ENCODE measurements around the gene LCORL. TPM values are rescaled to one million over a fixed set of nuclear protein-coding genes. Genes with fewer than 3 reads are reported as not detected.
A peak's percentile ranks its signal among the peaks of the same experiment; 100 is the strongest.
"Not testable (repeated sequence)": the region's sequence is repeated elsewhere in the genome, so short reads cannot be mapped to it uniquely, and the experiment has no call there.

LCORL gene
- polyA plus RNA-seq, 10 donors: 9.0 to 15.0 (median 13.3) TPM

GRCh38 chr4:17934286-17934685 is 87.3 kb downstream of the LCORL start:
- DNase-seq: no peak

DNA sequence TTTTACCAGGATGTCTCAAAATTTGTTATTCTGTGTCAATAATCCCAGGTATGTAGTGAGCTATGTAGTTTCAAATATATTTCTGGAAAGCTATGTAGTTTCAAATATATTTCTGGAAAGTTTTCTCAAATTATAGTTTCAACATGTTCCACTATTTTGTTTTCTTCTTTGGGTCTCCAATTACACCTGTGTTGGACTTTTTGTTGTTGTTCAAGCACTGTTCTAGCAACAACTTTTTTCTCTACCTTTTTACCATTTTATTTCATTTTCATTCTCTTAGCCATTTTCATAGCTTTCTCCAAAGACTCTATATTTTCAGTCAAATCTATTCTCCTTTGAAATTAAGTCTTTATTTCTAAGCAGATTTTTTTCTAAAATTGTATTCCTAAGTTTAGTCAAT is 88.4 kb downstream of the LCORL start:
- no peak for DNase-seq

- no peak for DNase-seq
Measured at GRCh38 chr4:17932041-17932440, 89.5 kb downstream of the LCORL start.

GRCh38 chr4:17930256-17930655 is 91.3 kb downstream of the LCORL start:
- peak; percentile 11 to 48 (median 46) for DNase-seq

GRCh38 chr4:17924189-17924588 is 97.4 kb downstream of the LCORL start:
- no peak for DNase-seq

DNA sequence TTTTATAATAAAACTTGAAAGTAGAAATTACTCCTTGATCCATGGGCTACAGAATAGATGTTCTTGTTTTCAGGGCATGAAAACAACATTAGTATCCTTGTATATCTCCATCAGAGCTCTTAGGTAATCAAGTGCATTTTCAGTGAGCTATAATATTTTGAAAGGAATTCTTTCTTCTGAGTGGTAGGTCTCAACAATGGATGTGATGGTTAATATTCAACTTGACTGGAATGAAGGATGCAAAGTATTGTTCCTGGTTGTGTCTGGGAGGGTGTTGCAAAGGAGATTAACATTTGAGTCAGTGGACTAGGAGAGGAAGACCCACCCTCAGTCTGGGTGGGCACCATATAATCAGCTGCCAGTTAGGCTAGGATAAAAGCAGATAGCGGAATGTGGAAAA is 100.1 kb downstream of the LCORL start:
- DNase-seq: no peak

DNA sequence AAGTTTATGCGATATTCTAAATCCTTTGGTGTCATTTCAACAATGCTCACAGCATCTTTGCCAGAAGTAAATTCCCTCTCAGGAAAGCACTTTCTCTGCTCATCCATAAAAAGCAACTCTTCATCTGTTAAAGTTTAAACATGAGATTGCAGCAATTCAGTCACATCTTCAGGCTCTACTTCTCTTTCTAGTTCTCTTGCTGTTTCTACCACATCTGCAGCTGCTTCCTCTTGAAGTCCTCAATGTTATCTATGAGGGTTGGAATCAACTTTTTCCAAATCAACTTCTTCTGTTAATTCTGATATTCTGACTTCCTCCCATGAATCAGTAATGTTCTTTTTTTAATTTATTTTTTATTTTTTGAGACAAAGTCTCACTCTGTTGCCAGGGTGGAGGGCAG is 100.9 kb downstream of the LCORL start:
- DNase-seq: no peak

DNA sequence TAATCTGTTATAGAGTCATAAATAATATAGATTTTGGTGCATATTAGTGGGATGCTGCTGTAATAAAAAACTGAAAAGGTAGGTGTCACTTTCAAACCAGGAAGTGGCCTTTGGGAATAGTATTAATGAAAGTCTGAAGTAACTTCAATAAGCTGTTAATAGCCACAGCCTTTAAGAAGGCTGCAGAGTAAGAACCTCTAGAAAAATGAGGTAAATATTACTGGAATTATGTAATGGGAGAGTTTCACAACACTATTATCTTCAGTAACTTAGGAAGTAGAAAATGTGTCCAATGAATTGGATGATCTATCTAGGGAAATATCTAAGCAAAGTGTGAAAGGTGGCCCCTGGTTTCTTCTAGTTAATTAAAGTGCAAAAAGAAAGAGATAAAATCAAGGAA is 106.1 kb downstream of the LCORL start:
- DNase-seq: no peak

DNA sequence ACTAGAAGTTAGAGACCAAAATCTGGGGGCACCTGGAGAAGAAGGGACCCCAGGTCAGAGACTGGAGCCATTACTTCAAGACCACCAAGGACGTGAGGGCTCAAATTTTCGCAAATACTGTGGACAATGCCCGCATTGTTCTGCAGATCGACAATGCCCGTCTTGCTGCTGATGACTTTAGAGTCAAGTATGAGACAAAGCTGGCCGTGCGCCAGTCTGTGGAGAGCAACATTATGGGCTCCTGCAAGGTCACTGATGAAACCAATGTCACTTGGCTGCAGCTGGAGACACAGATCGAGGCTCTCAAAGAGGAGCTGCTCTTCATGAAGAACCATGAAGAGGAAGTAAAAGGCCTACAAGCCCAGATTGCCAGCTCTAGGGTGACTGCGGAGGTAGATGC is 109.5 kb downstream of the LCORL start:
- DNase-seq: no peak

DNA sequence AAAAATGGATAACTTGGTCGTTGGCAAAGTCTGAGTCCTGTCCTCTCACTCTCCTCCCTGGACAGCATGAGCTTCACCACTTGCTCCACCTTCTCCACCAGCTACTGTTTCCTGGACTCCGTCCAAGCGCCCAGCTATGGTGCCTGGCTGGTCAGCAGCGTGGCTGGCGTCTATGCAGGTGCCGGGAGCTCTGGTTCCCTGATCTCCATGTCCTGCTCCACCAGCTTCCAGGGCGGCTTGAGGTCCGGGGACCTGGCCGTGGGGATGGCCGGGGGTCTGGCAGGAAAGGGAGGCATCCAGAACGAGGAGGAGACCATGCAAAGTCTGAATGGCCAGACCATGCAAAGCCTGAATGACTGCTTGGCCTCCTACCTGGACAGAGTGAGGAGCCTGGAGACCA is 109.9 kb downstream of the LCORL start:
- DNase-seq: no peak

DNA sequence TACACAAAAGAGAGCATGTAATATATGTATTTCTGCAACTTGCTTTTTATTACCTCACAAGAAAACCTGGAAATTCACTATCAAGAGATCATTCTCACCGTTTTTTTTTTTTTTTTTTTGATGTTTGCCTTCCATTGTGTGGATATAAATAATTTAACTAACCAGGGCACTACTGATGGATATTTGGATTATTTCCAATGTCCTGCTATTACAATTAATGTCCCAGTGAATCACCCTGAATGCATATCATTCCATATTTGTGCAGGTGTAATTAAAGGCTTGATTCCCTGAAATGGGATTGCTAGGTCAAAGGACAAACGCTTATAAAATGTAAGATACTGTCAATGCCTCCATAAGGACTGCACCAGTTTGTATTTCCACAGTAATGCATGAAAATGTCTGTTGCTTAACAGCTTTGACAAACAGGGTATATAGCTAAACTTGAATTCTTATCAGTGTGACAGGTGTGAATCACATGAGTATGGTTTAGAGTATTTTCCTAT is 123.0 kb downstream of the LCORL start:
- DNase-seq: no peak

- DNase-seq: no peak
Measured at GRCh38 chr4:17895481-17895880, 126.1 kb downstream of the LCORL start.

DNA sequence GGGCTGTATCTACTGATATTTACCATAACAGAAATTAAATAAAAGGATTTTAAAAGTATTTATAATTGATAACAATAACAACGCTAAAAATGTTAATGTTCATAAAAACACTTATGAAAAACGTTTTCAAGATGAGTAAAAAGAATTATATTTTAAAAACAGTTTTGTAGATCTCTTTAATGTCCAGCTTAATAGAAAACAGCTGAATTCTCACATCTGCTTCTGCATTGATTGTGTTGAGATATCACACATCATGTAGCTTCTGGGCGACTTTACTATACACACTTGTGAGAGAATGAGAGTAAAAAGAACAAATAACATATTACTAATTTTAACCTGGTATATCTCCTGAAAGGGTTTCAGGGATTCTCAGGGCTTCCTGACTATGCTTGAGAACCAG is 127.1 kb downstream of the LCORL start:
- DNase-seq: no peak

GRCh38 chr4:17889692-17890091 is 131.9 kb downstream of the LCORL start:
- DNase-seq: no peak

DNA sequence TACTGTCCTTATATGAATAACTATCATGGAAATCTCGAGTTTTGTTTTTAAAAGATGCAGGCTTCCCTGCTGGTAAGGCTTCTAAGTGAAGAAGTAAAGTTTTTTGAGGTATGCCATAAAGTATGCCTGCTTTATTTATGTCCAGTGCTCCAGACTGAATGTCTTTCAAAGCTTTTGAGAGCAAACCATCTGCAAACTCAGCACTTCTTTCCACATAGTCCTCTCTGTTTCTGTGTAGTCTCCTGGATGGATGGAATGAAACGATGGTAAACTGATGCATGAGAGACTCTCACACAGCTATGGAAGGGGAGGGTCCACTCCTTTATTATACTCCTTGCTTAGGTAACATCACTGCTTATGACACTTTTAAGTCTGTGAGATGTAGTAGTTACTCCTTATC is 137.0 kb downstream of the LCORL start:
- DNase-seq: no peak

GRCh38 chr4:17884063-17884462 is 137.5 kb downstream of the LCORL start:
- no peak for DNase-seq

DNA sequence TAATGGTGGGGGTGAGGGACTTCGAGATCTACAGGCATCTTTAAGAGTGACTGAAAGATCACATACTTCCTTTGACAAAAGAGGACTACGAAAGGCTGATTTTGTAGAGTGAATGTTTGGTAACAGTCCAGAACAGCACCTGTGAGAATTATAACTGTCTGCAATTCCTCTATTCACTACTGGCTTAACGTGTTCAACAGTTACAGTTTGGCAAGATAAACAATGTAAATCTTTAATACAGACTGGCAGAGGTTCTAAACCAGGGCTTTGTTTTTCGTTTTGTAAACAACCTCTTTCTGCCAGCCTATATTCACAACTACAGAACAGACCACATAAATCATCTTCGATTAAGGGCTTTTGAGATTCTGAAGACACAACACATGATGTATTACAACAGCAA is 143.9 kb downstream of the LCORL start:
- DNase-seq: no peak

DNA sequence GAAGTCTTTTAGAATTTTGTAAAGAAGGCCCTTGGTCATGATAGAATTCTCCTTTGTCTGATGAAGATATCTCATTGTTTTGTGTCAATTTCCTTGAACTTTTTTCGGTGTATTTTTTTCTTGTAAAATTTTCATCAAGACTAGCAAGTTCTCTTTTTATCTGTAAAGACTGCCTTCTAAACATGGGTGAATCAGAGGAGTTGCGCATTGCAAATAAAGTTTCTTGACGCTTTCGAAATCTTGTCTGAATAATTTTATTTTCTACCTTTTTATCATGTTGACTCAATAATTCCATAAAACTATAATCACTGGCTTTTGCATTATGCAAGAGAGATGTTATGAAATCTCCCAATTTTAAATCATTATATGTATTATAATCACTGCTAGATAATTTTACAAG is 144.6 kb downstream of the LCORL start:
- DNase-seq: no peak

DNA sequence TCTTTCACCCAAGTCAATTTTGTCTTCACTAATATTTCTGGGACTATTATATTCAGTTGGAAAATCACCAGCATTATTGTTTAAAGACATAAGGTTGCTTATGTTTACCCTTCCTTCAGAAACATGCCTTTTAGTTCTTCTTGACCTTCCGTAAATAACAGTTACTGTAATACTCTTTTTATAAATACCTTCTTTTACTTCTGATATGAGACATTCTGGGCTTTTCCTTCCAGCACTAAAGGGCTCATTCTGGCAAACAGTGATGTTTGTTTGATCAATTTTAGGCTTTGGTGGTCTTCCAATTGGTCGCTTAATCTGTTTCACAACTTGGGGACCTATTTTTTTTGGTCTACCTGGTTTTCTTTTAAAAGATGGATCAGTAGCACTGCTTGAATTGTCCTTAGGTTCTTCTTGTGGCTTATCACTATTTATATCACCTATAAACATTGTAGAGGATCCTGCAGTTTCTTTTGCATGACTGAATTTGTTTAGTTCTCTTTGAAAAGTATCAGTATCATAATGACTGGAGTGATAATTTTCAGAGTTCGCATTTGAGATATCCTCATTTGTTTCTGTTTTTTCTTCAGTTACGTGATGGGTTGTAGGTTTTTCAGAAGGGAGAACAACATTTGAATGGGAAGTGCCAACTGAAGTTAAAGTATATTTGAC is 146.0 kb downstream of the LCORL start:
- DNase-seq: no peak

GRCh38 chr4:17869327-17869726 is 152.2 kb downstream of the LCORL start:
- DNase-seq: no peak

GRCh38 chr4:17867276-17867675 is 154.3 kb downstream of the LCORL start:
- DNase-seq: no peak

- DNase-seq: no peak
Measured at GRCh38 chr4:17866810-17867209, 154.7 kb downstream of the LCORL start.

GRCh38 chr4:17865866-17866363 is 155.6 kb downstream of the LCORL start:
- no peak for DNase-seq

DNA sequence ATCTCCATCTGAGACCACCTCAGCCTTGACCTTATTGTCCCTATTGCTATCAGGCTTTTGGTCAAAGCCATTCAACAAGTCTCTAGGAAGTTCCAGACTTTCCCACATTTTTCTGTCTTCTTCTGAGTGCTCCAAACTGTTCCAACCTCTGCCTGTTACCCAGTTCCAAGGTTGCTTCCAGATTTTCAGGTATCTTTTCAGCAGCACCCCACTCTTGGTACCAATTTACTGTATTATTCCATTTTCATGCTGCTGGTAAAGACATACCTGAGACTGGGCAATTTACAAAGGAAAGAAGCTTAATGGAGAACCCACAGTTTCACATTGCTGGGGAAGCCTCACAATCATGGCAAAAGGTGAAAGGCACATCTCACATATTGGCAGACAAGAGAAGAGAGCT is 159.6 kb downstream of the LCORL start:
- not testable (repeated sequence) for DNase-seq

Measured in muscle of back (tissue), 11 donors.